GM18505 (cell line): ENCODE results near the gene PDXP.

Experiments used
- ATAC-seq: cut with Tn5 transposase; IDR thresholded peaks from one replicate; pipeline ENCODE4 v1.9.1; 2021; ENCODE audit not compliant: unreplicated experiment
- POLR2A ChIP-seq: IDR thresholded peaks from 4 replicates; pipeline ENCODE4 v1.6.1; 2011; ENCODE audit warnings: borderline replicate concordance; ENCODE audit not compliant: insufficient read depth, insufficient read length; ENCODE audit errors: extremely low read depth

The PDXP gene

GRCh38 chr22:37661160-37661924 is 2.8 kb downstream of the PDXP start:
- no peak for ATAC-seq
- TF ChIP-seq POLR2A = no peak

GRCh38 chr22:37662039-37662438 is 3.5 kb downstream of the PDXP start:
- no peak for TF ChIP-seq POLR2A
- no peak for ATAC-seq

- no peak for ATAC-seq
Observed at GRCh38 chr22:37663521-37664140, 5.1 kb downstream of the PDXP start.

GRCh38 chr22:37664249-37665101 is 6.0 kb downstream of the PDXP start:
- no peak for TF ChIP-seq POLR2A
- ATAC-seq = no peak

More at GRCh38 chr22:37663521-37664140, 5.1 kb downstream of the PDXP start:
- TF ChIP-seq POLR2A = no peak

GRCh38 chr22:37665487-37665886 is 7.0 kb downstream of the PDXP start:
- no peak for ATAC-seq
- TF ChIP-seq POLR2A = no peak

GRCh38 chr22:37669586-37669985 is 11.1 kb downstream of the PDXP start:
- no peak for ATAC-seq

GRCh38 chr22:37672206-37672919 is 13.8 kb downstream of the PDXP start:
- TF ChIP-seq POLR2A = no peak
- ATAC-seq = no peak

More at GRCh38 chr22:37669586-37669985, 11.1 kb downstream of the PDXP start:
- TF ChIP-seq POLR2A = no peak

GRCh38 chr22:37672920-37673455 is 14.5 kb downstream of the PDXP start:
- TF ChIP-seq POLR2A = no peak
- ATAC-seq = no peak

- ATAC-seq = no peak
Observed at GRCh38 chr22:37674248-37674647, 15.7 kb downstream of the PDXP start.

GRCh38 chr22:37674951-37675929 is 16.7 kb downstream of the PDXP start, which contains the start of gene LGALS1:
Gene LGALS1 (plus strand): TSS chr22:37675636. CDS start chr22:37675703, 67 bp downstream.
- peak; percentile 45 for ATAC-seq

More at GRCh38 chr22:37674248-37674647, 15.7 kb downstream of the PDXP start:
- no peak for TF ChIP-seq POLR2A

GRCh38 chr22:37675930-37676735 is 17.6 kb downstream of the PDXP start:
- TF ChIP-seq POLR2A = no peak
- ATAC-seq = no peak

More at GRCh38 chr22:37674951-37675929, 16.7 kb downstream of the PDXP start, which contains the start of gene LGALS1:
- TF ChIP-seq POLR2A = peak; percentile 77
